A673 (cell line): ENCODE data around the gene ABI3.

Source experiments
- EZH2 ChIP-seq: fragments of 200-600 bp; sonication (generic); IDR thresholded peaks from 2 replicates; pipeline ENCODE4 v1.6.1; 2017; ENCODE audit warnings: borderline replicate concordance, low read depth, mild to moderate bottlenecking, mixed read lengths, antibody characterized with exemption, low read length; ENCODE audit not compliant: poor library complexity, severe bottlenecking
- TF ChIP-seq, protein P1 (sequence below): fragments of 300-800, 200-600 bp; sonication (generic); conservative IDR thresholded peaks from 2 replicates; pipeline ENCODE4 v1.5.1; 2017; ENCODE audit warnings: low read depth, mild to moderate bottlenecking, antibody characterized with exemption, low read length, moderate library complexity, mixed read lengths

DNA sequence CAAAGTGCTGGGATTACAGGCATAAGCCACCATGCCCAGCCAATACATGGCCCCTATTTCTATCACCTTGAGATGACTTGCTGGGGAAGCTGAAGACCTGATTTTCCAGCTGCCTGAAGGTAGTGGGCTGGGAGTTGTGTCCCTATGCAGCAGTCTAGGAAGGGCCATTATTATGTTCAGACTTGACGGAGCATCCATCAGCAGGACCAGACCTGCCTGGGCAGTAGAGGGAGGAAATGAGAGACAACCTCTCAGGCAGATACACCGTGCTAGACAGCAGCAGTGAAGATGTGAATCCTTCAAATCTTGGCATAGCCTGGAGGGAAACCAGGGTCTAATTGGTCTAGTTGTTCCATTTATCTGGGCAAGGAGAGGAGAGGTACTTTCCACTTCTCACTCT lies 55.7 kb downstream of the ABI3 start:
- TF ChIP-seq, protein P1, sequence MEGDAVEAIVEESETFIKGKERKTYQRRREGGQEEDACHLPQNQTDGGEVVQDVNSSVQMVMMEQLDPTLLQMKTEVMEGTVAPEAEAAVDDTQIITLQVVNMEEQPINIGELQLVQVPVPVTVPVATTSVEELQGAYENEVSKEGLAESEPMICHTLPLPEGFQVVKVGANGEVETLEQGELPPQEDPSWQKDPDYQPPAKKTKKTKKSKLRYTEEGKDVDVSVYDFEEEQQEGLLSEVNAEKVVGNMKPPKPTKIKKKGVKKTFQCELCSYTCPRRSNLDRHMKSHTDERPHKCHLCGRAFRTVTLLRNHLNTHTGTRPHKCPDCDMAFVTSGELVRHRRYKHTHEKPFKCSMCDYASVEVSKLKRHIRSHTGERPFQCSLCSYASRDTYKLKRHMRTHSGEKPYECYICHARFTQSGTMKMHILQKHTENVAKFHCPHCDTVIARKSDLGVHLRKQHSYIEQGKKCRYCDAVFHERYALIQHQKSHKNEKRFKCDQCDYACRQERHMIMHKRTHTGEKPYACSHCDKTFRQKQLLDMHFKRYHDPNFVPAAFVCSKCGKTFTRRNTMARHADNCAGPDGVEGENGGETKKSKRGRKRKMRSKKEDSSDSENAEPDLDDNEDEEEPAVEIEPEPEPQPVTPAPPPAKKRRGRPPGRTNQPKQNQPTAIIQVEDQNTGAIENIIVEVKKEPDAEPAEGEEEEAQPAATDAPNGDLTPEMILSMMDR: no peak
- no peak for TF ChIP-seq EZH2
